Neural cell (in vitro differentiated cells): ENCODE data around the gene SLC20A1.

Experiments used
- EZH2 ChIP-seq: fragments of 200-600, 300-800 bp; shearing (Covaris generic), sonication (generic); IDR thresholded peaks from 2 replicates; pipeline ENCODE4 v1.6.1; 2014; ENCODE audit warnings: antibody characterized with exemption, low read length, borderline replicate concordance, mild to moderate bottlenecking; ENCODE audit not compliant: insufficient read depth, poor library complexity, severe bottlenecking
- TF ChIP-seq, protein P1 (sequence below): fragments of 450-650 bp; IDR thresholded peaks from 2 replicates; pipeline ENCODE4 v1.5.1; 2014; ENCODE audit warnings: antibody characterized with exemption, mild to moderate bottlenecking, moderate library complexity; ENCODE audit not compliant: poor library complexity, severe bottlenecking

DNA sequence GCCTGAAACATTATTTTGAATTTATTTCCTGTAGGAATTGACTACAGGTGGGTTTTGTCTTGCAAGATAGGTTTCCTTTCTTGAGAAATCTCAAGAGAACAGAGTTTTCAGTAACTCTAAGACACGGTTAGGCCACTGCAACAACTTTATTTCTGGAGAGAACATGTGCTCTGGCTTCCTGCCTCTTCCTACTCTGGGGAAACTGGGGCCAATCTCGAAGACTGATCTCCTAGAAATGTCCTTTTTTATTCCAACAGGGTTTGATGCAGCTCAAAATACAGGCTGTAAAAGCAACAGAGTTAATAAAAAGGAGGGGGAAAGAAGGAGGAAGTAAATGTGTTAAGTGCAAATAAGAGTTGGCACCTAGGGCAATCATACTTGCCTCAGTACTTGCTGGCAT is 4.0 kb upstream of the SLC20A1 start:
- TF ChIP-seq, protein P1, sequence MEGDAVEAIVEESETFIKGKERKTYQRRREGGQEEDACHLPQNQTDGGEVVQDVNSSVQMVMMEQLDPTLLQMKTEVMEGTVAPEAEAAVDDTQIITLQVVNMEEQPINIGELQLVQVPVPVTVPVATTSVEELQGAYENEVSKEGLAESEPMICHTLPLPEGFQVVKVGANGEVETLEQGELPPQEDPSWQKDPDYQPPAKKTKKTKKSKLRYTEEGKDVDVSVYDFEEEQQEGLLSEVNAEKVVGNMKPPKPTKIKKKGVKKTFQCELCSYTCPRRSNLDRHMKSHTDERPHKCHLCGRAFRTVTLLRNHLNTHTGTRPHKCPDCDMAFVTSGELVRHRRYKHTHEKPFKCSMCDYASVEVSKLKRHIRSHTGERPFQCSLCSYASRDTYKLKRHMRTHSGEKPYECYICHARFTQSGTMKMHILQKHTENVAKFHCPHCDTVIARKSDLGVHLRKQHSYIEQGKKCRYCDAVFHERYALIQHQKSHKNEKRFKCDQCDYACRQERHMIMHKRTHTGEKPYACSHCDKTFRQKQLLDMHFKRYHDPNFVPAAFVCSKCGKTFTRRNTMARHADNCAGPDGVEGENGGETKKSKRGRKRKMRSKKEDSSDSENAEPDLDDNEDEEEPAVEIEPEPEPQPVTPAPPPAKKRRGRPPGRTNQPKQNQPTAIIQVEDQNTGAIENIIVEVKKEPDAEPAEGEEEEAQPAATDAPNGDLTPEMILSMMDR, result no peak
- TF ChIP-seq EZH2, result no peak
